Pons (tissue), 1 donor: Measurements from ENCODE around the gene ADAMTS12.

Experiments
- DNase-seq: peaks from one replicate; pipeline ENCODE4 v3.0.0-alpha.2; 2016; ENCODE audit warnings: low spot score

Gene ADAMTS12

DNA sequence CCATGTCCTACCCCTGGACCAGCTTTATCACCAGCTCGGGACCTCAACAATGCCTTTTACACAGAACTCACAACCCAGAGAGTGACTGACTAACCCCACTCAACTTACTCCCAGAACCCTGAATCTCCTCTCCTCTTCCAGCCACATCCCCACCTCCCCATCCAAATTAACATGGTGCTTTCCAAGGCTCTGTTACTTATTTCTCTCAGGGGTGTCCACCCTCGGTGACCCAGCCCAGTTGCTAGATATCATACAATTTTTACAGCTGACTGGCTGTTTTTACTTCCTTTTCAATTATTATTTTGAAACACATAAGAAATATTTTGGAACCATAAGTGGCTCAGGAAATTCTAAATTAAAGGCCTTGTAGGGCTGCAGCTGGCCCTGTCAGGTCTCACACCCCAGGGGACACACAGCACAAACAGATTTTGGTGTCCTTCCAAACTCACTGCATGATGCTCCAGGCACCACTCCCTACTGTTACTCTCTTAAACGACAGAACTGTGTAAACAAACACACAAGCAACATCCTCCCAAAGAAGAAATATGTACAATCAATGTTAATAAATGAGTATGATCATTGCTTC is 180.6 kb downstream of the ADAMTS12 start:
- no peak for DNase-seq

DNA sequence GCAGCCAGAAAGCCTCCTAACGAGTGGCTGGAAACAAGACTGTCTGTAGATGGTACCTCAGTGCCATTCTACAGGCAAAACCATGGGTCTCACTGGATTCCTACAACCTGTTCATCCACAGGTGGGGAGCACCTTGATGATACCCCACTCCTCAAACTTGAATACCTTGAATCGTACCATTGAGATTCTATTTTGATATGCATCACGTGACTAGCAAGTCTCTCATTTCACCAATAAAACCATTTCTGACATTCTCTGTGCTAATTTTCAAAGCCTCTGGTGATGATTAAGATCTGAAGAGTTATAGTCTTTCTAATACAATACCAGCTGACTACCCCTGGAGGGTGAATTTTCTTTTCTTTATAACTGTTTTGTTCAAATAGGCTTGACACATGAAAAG is 188.9 kb downstream of the ADAMTS12 start:
- DNase-seq = no peak

GRCh38 chr5:33701951-33702350 is 189.8 kb downstream of the ADAMTS12 start:
- DNase-seq = no peak

GRCh38 chr5:33701251-33701650 is 190.5 kb downstream of the ADAMTS12 start:
- no peak for DNase-seq

DNA sequence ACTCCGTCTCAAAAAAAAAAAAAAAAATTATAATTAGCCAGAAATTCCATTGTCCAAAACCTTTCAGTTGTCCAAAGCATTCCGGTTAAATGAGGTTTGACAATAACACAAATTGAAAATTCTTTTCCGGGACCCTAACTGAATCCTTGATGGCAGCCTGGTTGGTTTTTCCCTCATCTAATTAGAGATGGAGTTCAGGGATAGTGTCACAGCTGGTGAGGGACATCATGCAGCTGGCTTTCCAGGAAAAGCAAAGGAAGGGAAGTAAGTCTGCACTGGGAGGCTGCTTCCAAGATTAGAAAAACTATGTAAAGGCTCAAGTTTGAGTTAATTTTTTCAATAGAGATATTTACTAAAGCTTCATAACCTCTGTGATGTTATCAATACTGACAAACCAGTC is 195.4 kb downstream of the ADAMTS12 start:
- DNase-seq = no peak

DNA sequence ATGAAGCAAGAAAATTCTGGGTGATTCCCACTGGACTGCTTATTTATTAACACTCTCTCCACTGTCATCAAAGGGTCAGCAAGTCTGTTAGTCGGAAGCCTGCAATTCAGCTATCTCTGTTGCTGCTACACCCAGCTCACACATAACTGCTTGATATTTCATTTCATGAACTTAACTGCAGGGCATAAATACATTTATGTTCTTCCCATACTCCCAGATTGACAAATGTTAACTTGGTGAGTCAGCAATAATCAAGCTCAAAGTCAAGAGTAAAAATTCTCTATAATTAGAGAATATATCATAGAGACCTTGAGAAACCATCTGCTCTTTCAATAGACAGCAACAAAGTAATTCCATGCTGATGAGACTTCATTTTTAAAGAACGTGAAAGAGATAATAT is 198.8 kb downstream of the ADAMTS12 start:
- no peak for DNase-seq

DNA sequence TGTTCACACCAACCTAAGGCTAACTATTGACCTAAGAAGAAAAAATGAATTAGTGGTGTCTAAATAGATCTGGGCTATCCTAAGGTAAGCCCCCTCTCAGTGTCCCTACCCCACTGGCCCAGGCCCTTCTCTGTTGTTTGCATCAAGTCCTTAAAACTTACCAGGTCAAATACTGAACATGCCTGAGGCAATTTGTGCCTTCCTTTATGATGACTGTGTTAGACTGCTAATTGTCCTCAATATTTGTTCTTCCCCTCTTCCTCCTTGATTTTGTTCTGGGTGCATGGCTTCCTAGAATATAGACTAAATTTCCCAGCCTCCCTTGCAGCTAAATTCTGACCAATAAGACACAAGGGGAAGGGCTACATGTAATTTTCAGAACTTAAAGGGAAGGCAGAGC is 199.9 kb downstream of the ADAMTS12 start:
- no peak for DNase-seq

DNA sequence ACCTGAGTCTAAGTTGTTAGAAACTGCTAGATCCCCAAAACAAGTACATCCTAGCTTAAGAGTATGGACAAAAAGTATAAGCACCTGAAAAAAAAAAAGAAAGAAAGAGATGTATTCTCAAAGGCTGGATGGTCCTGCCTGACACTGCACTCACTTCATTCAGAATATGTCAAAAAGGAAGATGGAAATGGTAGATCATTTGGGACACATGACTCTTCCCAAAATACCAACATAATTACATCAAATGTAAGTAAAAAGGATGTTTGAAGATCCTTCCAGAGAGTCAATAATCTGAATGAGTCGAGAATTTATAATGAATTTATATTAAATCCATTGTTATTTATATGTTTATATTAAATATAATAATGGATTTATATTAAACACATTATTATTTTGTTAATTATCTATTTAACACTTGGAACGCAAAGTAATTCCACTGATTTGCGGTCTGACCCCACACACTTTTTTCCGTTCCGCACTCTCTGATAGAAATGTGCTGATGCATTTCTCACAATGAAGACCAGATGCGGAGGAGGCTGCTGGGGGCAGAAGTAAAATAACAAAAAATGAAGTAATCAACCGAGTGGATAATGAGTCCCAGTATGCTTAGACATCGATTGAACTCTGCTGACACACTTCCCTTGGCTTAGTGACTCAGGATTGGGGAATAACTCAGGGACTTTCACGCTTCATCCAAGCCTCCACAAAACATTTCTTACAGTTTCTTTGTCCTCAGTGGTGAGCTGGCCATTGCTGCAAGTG is 201.2 kb downstream of the ADAMTS12 start:
- DNase-seq = no peak

DNA sequence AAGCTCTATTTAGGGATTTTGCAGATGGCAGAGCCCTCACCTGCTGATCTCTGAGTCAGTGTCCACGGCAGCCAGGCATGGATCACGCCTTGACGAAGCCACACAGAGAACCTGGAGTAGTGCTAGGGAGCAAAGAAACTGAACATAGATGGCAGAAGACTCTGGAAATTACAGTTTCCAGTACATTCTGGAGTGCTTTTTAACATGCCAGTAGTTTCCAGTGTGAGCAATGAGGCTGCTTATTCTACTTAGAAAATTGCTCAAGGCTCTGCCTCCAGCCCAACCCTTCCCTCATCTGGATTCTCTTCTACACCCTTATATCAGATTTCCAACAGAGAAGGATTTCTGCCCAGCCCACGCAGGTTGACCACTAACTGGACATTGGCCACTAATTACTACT is 203.3 kb downstream of the ADAMTS12 start:
- DNase-seq = no peak

GRCh38 chr5:33688066-33688465 is 203.7 kb downstream of the ADAMTS12 start:
- DNase-seq = no peak

DNA sequence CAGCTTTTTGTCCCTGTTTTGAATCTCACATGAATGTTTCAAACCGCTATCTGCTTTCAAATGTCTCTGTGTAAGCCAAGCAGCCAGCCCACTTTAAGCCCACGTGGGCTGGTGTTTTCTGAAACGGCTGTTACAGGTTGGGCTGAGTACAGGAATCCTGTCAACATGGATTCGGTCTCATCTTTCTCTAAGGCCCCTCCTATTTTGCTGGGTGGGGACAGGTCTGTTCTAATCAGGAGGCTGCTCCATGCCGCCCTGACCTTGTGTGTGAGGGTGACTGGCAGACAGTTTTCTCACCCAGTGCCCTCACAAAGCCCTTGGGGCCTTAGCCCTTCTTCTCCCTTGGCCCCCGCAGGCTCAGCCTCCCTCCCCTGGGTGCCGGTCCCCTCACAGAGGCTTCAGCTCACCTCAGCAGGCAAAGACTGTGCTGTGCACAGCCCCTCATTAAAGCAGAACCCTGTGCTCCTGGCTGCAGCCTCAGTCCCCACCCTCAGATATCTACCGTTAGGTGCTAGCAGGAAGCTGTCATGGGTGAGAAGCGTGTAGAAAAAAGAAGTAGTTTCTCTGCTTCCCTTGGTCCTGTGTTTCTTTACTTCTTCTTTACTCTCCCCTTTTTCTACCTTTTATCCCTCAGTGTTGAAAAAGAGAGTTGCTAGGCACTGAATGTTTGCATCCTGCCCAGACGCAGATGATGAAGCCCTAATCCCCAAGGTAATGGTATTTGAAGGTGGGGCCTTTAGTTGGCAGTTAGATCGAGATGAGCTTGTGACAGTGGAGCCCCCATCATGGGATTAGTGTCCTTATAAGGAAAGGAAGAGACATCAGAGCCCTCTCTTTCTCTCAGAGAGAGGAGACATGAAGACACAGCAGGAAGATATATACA is 205.7 kb downstream of the ADAMTS12 start:
- DNase-seq = no peak

DNA sequence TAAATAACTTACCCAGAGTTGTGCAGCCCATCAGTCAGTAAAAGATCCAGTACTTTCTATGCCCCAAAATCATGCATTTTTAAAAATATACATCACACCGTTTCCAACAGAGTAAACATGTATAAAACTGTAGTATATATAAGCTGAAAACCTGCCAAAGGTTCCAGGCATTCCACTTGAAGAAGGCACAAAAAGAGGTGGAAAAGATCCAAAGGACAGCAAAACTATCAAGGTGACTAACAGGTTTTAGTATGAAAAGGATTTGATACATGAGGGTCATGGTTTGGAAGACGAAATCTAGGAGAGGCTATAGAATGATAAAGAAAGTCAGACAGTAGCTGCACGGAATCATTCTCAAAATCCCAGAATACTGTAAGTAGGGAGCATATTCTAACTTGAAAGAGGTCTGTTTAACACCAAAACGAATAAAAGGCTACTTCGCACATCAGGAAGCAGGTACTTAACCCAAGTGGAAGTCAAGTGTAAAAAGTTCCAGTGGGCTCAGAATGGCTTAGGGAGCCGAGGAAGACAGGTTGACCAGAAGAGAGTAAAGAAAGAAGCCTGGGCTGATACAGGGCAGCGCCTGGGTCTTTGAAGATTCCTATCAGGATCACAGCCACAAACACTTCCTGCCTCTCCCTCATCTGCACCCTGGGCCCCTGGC is 207.2 kb downstream of the ADAMTS12 start:
- no peak for DNase-seq

DNA sequence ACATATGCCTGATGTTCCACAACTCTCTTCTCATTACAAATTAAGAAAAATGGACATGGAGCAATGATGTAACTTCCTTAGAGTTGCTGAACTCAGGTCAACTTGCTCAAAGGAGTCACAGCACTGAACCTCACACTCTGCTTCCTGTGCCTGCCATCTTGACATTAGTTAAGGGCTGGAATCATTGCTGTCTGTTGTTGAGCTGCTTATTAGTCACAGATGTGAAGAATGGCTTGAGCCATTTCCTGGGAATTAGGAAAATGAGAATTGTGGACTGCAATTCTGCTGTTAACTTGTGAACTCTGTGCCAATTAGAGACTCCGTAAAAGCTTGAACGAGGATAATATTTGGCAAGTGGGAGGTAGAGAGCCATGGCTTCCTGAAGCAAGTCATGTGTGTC is 212.0 kb downstream of the ADAMTS12 start:
- DNase-seq = no peak

DNA sequence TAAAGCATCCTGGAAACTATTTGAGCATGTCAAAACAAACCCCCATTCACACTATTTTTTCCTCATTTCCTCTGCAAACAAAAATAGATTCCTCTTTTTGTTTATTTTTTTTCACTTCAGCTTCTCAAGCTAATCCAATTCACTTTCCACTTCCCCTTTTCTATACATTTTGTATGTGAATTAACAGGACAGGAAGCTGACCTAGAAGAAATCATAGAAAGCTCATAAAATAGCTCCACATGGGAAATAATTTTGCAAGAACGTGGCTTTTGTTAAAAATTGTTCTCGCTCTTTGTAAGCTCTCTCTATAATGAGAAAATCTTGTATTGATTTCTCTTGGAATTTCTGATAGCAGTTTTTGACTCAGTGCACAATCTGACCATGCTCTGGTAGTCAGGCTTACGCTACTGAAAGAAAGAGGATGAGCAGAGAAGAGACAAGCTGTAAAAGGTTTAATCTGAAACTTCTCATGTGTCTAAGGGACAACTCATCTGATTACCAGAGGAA is 215.8 kb downstream of the ADAMTS12 start:
- peak; percentile 76 for DNase-seq

DNA sequence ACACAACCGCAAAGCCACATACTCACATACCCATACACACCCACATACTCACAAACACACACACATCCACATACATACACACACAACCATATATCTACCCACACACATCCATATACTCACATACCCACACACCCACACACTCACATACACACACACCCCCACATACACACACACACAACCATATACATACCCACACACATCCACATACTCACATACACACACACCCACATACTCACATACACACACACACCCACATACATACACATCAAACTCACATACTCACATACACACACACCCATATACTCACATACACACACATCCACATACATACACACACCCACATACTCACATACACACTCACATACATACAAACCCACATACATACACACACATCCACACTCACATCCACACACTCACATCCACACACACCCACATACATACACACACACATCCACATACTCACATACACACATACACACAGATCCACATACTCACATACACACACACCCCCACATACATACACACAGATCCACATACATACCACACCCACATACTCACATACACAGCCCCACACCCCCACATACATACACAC is 220.0 kb downstream of the ADAMTS12 start:
- DNase-seq = no peak

DNA sequence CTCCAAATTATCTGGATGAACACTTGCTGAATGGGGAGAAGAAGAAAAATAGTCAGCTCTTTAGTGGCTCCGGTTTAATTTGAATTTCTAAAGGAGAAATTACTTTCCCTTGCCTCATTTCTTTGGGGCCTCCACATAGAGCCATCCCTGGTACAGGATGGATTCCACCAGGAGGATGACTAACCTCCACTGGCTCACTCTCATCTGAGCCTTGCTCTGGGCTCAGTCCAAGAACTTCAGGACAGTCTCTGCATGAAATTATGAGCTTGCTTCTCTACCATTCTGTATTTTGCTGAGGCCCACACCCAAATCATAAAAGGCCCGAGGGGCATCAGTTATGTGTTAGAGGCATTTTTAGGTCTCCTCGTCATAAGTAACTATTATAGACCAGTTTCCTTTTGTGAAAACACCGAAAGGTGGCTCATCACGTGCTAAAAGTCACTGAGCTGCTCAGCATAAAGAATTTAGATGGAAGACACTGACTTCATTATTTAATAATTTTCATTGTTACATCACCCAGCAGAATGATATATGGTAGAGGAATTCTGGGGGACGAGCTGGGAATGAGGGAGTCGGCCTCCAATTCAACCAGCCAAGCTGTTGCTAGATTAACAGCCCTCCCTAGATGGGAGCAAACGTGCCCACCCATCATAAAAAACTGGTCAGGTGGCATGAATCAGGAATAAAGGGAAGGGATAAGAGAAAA is 228.9 kb downstream of the ADAMTS12 start:
- DNase-seq = no peak

DNA sequence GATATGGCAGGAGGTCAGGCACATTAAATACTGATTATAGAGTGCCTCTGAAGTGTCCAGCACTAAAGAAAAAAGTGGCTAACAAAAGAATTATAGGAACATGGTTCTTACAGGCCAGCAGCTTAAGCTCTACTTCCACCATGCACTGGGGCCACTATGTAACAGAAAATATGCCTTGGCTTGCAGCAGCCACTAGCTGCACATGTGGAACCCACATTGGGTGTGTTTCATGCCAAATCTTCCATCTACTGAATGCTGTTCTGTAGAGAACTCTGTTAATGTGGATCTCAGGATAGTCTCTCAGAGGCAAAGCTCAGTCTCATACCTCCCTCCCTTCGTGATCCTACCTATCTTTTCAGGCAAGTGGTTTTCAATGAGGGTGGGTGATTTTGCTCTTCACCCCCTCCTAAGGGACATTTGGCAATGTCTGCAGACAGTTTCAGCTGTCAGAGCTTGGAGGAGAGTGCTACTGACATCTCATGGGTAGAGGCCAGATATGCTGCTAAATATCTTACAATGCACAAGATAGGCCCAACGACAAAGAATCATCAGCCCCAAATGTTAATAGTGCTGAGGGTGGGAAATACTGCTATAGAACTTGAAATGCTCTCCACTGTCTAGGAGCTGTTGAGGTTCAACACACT is 232.1 kb downstream of the ADAMTS12 start:
- DNase-seq = no peak

DNA sequence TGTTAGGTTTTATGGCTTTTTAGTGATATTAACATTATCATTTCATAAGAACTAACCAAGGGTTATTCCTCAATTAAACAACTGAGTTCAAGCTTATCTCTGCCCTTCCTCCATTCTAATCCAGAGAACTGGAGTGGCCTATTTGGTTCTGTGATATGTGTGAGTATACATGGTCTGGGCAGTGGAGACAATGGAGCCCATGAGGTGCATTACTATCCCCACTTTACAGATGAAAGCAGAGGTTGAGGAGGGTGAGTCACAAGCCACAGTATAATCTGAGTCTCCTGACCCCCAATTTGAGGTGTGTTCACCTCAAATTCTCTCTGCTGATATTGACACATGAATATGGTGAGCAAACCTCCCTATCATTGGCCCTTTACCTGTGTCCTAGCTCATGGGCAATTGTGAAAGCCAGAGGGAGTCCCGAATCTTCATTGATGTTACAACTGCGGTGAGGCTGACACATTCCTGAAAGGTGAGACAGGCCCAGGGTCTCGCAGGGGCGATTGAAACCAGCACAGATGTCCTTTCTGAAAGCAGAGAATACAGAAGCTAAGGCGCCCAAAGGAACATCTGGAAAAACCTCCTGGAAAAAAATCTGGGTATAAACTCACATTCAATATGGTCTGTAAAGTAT is 233.9 kb downstream of the ADAMTS12 start:
- no peak for DNase-seq

GRCh38 chr5:33657176-33657575 is 234.6 kb downstream of the ADAMTS12 start:
- DNase-seq = no peak

DNA sequence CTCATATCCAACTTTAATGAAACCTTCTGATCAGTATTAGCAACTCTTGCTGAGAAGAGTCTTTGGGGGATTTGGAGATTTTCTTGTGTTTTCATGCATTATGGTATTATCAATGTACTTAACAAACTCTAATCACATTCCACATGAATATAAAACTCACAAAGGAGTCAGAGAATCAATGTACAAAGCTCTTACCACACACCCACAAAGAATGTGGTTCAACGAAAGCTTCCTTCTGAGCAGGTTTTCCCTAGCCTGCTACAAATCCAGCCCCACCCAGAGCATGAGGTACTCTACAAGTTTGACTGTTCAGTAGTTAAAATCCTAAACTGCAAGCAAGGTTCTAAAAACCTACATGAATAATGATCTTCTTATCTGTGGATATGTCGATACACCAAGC is 240.9 kb downstream of the ADAMTS12 start:
- DNase-seq = no peak
